Measurements from ENCODE around the gene CYP26A1. TPM values are rescaled to one million over a fixed set of nuclear protein-coding genes. Genes with fewer than 3 reads are reported as not detected.

The CYP26A1 gene
- total and polyA plus RNA-seq, 7 donors = 0.04 TPM; not detected in 6

GRCh38 chr10:93060887-93061593 is 12.7 kb upstream of the CYP26A1 start:
- no peak for TF ChIP-seq CTCF (IDR thresholded peaks at IDR 0.05)
- H3K9me3 ChIP-seq = no peaks in the 10 kb centered on the region
- ATAC-seq (peak in 2 of 4 donors; percentile 18 to 31), DNase-seq (no peak)
- WGBS, 3 donors = 27 to 37% (median 36%) methylated on average over 38 to 45 of the region's 45 CpGs
- H3K27ac ChIP-seq = no peak overlapping the region
- H3K4me3 ChIP-seq = no peak overlapping the region
- peaks cover 4 to 53% (median 12%) of the 10 kb centered on the region in 3 donors for H3K27me3 ChIP-seq (ENCODE audit: insufficient read depth in 3 of 3, low read length in 2 of 3)
- peaks cover 0 to 16% of the 10 kb centered on the region in 2 donors for H3K36me3 ChIP-seq (ENCODE audit: insufficient read depth in 1 of 2, low read depth in 1 of 2)
- intact Hi-C loops (cut with DNase I) = no loop called here
- H3K4me1 ChIP-seq = peaks cover 6% of the 10 kb centered on the region

GRCh38 chr10:93061594-93062513 is 11.8 kb upstream of the CYP26A1 start:
- Histone ChIP-seq H3K4me3 (peak overlapping the region; percentile 26), H3K27ac (no peak overlapping the region), H3K27me3 (ENCODE audit: insufficient read depth in 3 of 3, low read length in 2 of 3) (peaks cover 4 to 61% (median 16%) of the 10 kb centered on the region in 3 donors), H3K36me3 (ENCODE audit: insufficient read depth in 1 of 2, low read depth in 1 of 2) (peaks cover 0 to 14% of the 10 kb centered on the region in 2 donors), H3K9me3 (no peaks in the 10 kb centered on the region), H3K4me1 (peaks cover 6% of the 10 kb centered on the region)
- TF ChIP-seq CTCF (IDR thresholded peaks at IDR 0.05) = no peak
- DNase-seq (no peak), ATAC-seq (peak; percentile 32 to 57 (median 52))
- intact Hi-C loops (cut with DNase I) = no loop called here
- WGBS, 3 donors = 5 to 8% (median 6%) methylated on average over 55 to 57 of the region's 57 CpGs

GRCh38 chr10:93062514-93063143 is 11.1 kb upstream of the CYP26A1 start:
- WGBS, 3 donors = 1 to 2% (median 1%) methylated on average over 50 to 68 of the region's 68 CpGs
- DNase-seq (no peak), ATAC-seq (peak; percentile 55 to 78 (median 68))
- peak overlapping the region; percentile 26 for H3K4me3 ChIP-seq
- H3K36me3 ChIP-seq (ENCODE audit: insufficient read depth in 1 of 2, low read depth in 1 of 2) = peaks cover 0 to 8% of the 10 kb centered on the region in 2 donors
- intact Hi-C loops (cut with DNase I) = no loop called here
- H3K27me3 ChIP-seq (ENCODE audit: insufficient read depth in 3 of 3, low read length in 2 of 3) = peaks cover 4 to 69% (median 22%) of the 10 kb centered on the region in 3 donors
- peak; percentile 49 for TF ChIP-seq CTCF (IDR thresholded peaks at IDR 0.05)
- no peaks in the 10 kb centered on the region for H3K9me3 ChIP-seq
- H3K27ac ChIP-seq = no peak overlapping the region
- peaks cover 6% of the 10 kb centered on the region for H3K4me1 ChIP-seq

GRCh38 chr10:93063144-93063976 is 10.3 kb upstream of the CYP26A1 start:
- DNase-seq (no peak), ATAC-seq (no peak)
- peaks cover 11% of the 10 kb centered on the region for H3K4me1 ChIP-seq
- peaks cover 4 to 76% (median 25%) of the 10 kb centered on the region in 3 donors for H3K27me3 ChIP-seq (ENCODE audit: insufficient read depth in 3 of 3, low read length in 2 of 3)
- H3K27ac ChIP-seq = no peak overlapping the region
- no peaks in the 10 kb centered on the region for H3K9me3 ChIP-seq
- peaks cover 0 to 5% of the 10 kb centered on the region in 2 donors for H3K36me3 ChIP-seq (ENCODE audit: insufficient read depth in 1 of 2, low read depth in 1 of 2)
- 12 to 16% (median 13%) methylated on average over 33 to 43 of the region's 43 CpGs for WGBS, 3 donors
- intact Hi-C loops (cut with DNase I) = no loop called here
- TF ChIP-seq CTCF (IDR thresholded peaks at IDR 0.05) = no peak
- H3K4me3 ChIP-seq = peak overlapping the region; percentile 26

All from psoas muscle (tissue), 8 donors.